Neural progenitor cell (in vitro differentiated cells): ENCODE results near the gene MYO7B. TPM values are rescaled to one million over a fixed set of nuclear protein-coding genes. Genes with fewer than 3 reads are reported as not detected.

ENCODE experiments used
- DNase-seq: peaks from one replicate; pipeline ENCODE4 v3.0.0-alpha.2; 2016; ENCODE audit warnings: low spot score
- H2AFZ ChIP-seq: fragments of 200-600 bp; sonication (generic); replicated peaks from 2 replicates; pipeline ENCODE4 v1.6.1; 2016; ENCODE audit warnings: antibody characterized with exemption
- H3F3A ChIP-seq: fragments of 200-600 bp; sonication (generic); 2 replicates; pipeline ENCODE4 v1.6.1; 2016; ENCODE audit warnings: antibody characterized with exemption, low read depth
- H3K27ac ChIP-seq: fragments of 200-600 bp; sonication (generic); 2 replicates; pipeline ENCODE4 v1.5.1; 2016; ENCODE audit warnings: mild to moderate bottlenecking
- H3K27me3 ChIP-seq: fragments of 200-600 bp; sonication (generic); 2 replicates; pipeline ENCODE4 v1.6.1; 2016; ENCODE audit warnings: mild to moderate bottlenecking, moderate library complexity
- H3K36me3 ChIP-seq: fragments of 200-600 bp; sonication (generic); 2 replicates; pipeline ENCODE4 v1.5.1; 2016
- H3K4me1 ChIP-seq: fragments of 200-600 bp; sonication (generic); 2 replicates; pipeline ENCODE4 v1.6.1; 2016; ENCODE audit warnings: mixed run types
- H3K4me2 ChIP-seq: fragments of 200-600 bp; sonication (generic); 2 replicates; pipeline ENCODE4 v1.6.1; 2016
- H3K4me3 ChIP-seq: fragments of 200-600 bp; sonication (generic); 2 replicates; pipeline ENCODE4 v1.5.1; 2016
- H3K79me2 ChIP-seq: fragments of 200-600 bp; sonication (generic); 2 replicates; pipeline ENCODE4 v1.6.1; 2016; ENCODE audit warnings: low read depth
- H3K9ac ChIP-seq: fragments of 200-600 bp; sonication (generic); 2 replicates; pipeline ENCODE4 v1.6.1; 2016
- H3K9me3 ChIP-seq: fragments of 200-600 bp; sonication (generic); 2 replicates; pipeline ENCODE4 v1.5.1; 2016; ENCODE audit warnings: low read depth
- H4K20me1 ChIP-seq: fragments of 200-600 bp; sonication (generic); 2 replicates; pipeline ENCODE4 v1.6.1; 2016; ENCODE audit warnings: low read depth
- H3K27ac Mint-ChIP-seq: 3 replicates; pipeline ENCODE4 v1.8.0; 2021; ENCODE audit warnings: mixed read lengths
- H3K27me3 Mint-ChIP-seq: 2 replicates; pipeline ENCODE4 v1.8.0; 2022; ENCODE audit warnings: low read depth, mild to moderate bottlenecking, inconsistent platforms, moderate library complexity, mixed read lengths; ENCODE audit not compliant: insufficient read depth
- H3K36me3 Mint-ChIP-seq: 3 replicates; pipeline ENCODE4 v1.8.0; 2021; ENCODE audit warnings: mixed read lengths
- H3K4me1 Mint-ChIP-seq: 3 replicates; pipeline ENCODE4 v1.8.0; 2021; ENCODE audit warnings: mixed read lengths
- H3K4me3 Mint-ChIP-seq: 3 replicates; pipeline ENCODE4 v1.8.0; 2021; ENCODE audit warnings: mild to moderate bottlenecking, moderate library complexity, mixed read lengths
- H3K9me3 Mint-ChIP-seq: 3 replicates; pipeline ENCODE4 v1.8.0; 2020; ENCODE audit warnings: mixed read lengths
- CTCF ChIP-seq: fragments of 200-600 bp; sonication (generic); IDR thresholded peaks from 2 replicates; pipeline ENCODE4 v1.5.1; 2017; ENCODE audit warnings: antibody characterized with exemption, mild to moderate bottlenecking
- EZH2 ChIP-seq: fragments of 200-600 bp; sonication (generic); IDR thresholded peaks from 2 replicates; pipeline ENCODE4 v1.6.1; 2017; ENCODE audit warnings: antibody characterized with exemption, mild to moderate bottlenecking, moderate library complexity
- EZH2phosphoT487 ChIP-seq: fragments of 200-600 bp; sonication (generic); IDR thresholded peaks from 2 replicates; pipeline ENCODE4 v1.6.1; 2017; ENCODE audit warnings: antibody characterized with exemption
- total RNA-seq: library from RNA; depleted of rRNA; stranded (reverse); fragments of >200 nt; gene quantifications from 2 replicates; pipeline ENCODE4 v1.2.3, GENCODE V29; 2015; ENCODE audit warnings: low replicate concordance

MYO7B gene
- total RNA-seq, 1 donor from 2014 or later: not detected

- Histone ChIP-seq H3F3A (no peaks in the 10 kb centered on the region), H3K4me2 (no peak overlapping the region), H3K27ac (no peak overlapping the region), H3K27me3 (no peaks in the 10 kb centered on the region), H3K79me2 (no peaks in the 10 kb centered on the region), H2AFZ (no peak overlapping the region), H3K9ac (no peak overlapping the region), H3K4me1 (no peaks in the 10 kb centered on the region), H3K4me3 (no peak overlapping the region), H3K36me3 (no peaks in the 10 kb centered on the region), H3K9me3 (no peaks in the 10 kb centered on the region), H4K20me1 (no peaks in the 10 kb centered on the region)
- H3K4me3 Mint-ChIP-seq: no peak overlapping the region
- peaks cover 5% of the 10 kb centered on the region for H3K27me3 Mint-ChIP-seq
- DNase-seq: no peak
- H3K4me1 Mint-ChIP-seq: peaks cover 2% of the 10 kb centered on the region
- H3K9me3 Mint-ChIP-seq: no peaks in the 10 kb centered on the region
- H3K27ac Mint-ChIP-seq: no peak overlapping the region
- no peak for TF ChIP-seq CTCF
- no peak for TF ChIP-seq EZH2
- no peak for TF ChIP-seq EZH2phosphoT487
- H3K36me3 Mint-ChIP-seq: no peaks in the 10 kb centered on the region
These were observed 57.3 kb downstream of the MYO7B start for GRCh38 chr2:127592761-127593227.

GRCh38 chr2:127593228-127594115, 58.0 kb downstream of the MYO7B start:
- Mint-ChIP-seq H3K4me1 (peaks cover 2% of the 10 kb centered on the region), H3K4me3 (no peak overlapping the region), H3K27ac (no peak overlapping the region), H3K27me3 (peaks cover 5% of the 10 kb centered on the region), H3K9me3 (no peaks in the 10 kb centered on the region), H3K36me3 (peaks cover 2% of the 10 kb centered on the region)
- DNase-seq: no peak
- no peak overlapping the region for H3K4me3 ChIP-seq
- H3K9ac ChIP-seq: no peak overlapping the region
- no peak overlapping the region for H3K27ac ChIP-seq
- no peaks in the 10 kb centered on the region for H3K9me3 ChIP-seq
- H3K36me3 ChIP-seq: no peaks in the 10 kb centered on the region
- H3K4me1 ChIP-seq: no peaks in the 10 kb centered on the region
- TF ChIP-seq EZH2 (no peak), CTCF (no peak), EZH2phosphoT487 (no peak)
- H2AFZ ChIP-seq: no peak overlapping the region
- no peaks in the 10 kb centered on the region for H3F3A ChIP-seq
- H3K79me2 ChIP-seq: no peaks in the 10 kb centered on the region
- H3K4me2 ChIP-seq: no peak overlapping the region
- H3K27me3 ChIP-seq: no peaks in the 10 kb centered on the region
- H4K20me1 ChIP-seq: no peaks in the 10 kb centered on the region

- Histone ChIP-seq H3F3A (no peaks in the 10 kb centered on the region), H2AFZ (no peak overlapping the region), H3K9ac (no peak overlapping the region), H3K4me2 (no peak overlapping the region), H3K4me1 (no peaks in the 10 kb centered on the region), H4K20me1 (no peaks in the 10 kb centered on the region), H3K27ac (no peak overlapping the region), H3K79me2 (no peaks in the 10 kb centered on the region), H3K9me3 (no peaks in the 10 kb centered on the region), H3K27me3 (no peaks in the 10 kb centered on the region), H3K4me3 (no peak overlapping the region), H3K36me3 (no peaks in the 10 kb centered on the region)
- H3K36me3 Mint-ChIP-seq: peaks cover 2% of the 10 kb centered on the region
- no peak for TF ChIP-seq EZH2
- no peak for TF ChIP-seq EZH2phosphoT487
- TF ChIP-seq CTCF: no peak
- peaks cover 5% of the 10 kb centered on the region for H3K27me3 Mint-ChIP-seq
- no peak for DNase-seq
- no peak overlapping the region for H3K4me3 Mint-ChIP-seq
- H3K9me3 Mint-ChIP-seq: no peaks in the 10 kb centered on the region
- no peak overlapping the region for H3K27ac Mint-ChIP-seq
- H3K4me1 Mint-ChIP-seq: peaks cover 2% of the 10 kb centered on the region
These were observed 58.7 kb downstream of the MYO7B start for GRCh38 chr2:127594116-127594591.
